GM21717 (cell line): ENCODE measurements around the gene SIMC1.
A peak's percentile ranks its signal among the peaks of the same experiment; 100 is the strongest.
"Not testable (repeated sequence)": the region's sequence is repeated elsewhere in the genome, so short reads cannot be mapped to it uniquely, and the experiment has no call there.

Experiments used
- ATAC-seq: cut with Tn5 transposase; IDR thresholded peaks from one replicate; pipeline ENCODE4 v1.9.1; 2021; ENCODE audit warnings: mild to moderate bottlenecking, moderate library complexity; ENCODE audit not compliant: unreplicated experiment

Gene SIMC1

DNA sequence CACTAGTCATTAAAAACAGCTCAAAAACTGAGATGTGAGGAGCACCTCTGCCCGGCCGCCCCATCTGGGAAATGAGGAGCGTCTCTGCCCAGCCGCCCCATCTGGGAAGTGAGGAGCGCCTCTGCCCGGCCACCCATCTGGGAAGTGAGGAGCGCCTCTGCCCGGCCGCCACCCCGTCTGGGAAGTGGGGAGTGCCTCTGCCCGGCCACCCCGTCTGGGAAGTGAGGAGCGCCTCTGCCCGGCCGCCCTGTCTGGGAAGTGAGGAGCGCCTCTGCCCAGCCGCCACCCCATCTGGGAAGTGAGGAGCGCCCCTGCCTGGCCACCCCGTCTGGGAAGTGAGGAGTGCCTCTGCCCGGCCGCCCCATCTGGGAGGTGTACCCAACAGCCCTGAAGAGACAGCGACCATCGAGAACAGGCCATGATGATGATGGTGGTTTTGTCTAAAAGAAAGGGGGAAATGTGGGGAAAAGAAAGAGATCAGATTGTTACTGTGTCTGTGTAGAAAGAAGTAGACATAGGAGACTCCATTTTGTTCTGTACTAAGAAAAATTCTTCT lies 23.7 kb upstream of the SIMC1 start:
- ATAC-seq = not testable (repeated sequence)

- not testable (repeated sequence) for ATAC-seq
These were observed 21.8 kb upstream of the SIMC1 start for GRCh38 chr5:176216393-176216916.

DNA sequence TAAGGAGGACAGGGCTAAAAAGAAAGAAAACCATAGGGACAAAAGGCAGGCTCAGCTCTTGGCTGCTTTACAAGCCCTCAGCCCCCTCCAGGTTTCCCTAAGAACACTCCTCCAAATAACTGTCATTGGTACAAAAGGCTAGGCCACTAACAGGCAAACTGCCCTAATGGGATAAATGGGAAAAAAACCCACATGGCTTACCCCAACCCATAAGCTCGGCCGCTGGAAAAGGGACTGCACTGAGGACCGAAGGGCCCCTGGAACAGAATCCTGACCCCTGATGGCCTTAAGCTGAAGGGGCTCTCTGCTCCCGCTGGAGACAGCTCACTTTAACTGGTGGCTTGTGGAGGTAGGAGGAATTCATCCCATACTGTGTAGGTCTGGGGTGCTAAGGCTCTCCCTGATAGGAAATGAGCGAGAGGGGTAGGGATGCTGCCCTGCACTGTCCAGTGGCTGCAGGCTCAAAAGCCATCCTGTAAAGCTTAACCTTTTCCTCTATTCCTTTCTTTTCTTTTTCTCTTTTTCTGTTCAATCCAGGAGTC lies 21.0 kb upstream of the SIMC1 start:
- ATAC-seq = not testable (repeated sequence)

DNA sequence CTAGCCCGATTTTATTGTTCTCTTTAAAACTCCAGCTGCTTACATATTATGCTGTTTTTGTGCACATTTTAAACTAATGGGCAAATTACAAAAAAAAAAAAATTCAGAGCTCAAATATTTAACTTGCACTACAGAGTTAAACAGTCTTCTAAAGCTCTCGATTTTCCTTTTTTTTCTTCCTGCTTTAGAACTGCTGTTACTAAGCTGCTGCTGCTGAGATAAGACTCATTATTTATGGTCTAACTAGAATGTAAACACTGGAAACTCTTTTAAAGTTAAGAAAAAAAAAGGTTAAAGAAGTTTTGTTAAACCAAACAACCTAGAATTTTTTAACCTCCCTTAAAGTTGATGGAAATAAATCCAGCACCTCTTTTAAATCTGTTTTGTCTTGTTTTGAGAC lies 20.5 kb upstream of the SIMC1 start:
- ATAC-seq = not testable (repeated sequence)

DNA sequence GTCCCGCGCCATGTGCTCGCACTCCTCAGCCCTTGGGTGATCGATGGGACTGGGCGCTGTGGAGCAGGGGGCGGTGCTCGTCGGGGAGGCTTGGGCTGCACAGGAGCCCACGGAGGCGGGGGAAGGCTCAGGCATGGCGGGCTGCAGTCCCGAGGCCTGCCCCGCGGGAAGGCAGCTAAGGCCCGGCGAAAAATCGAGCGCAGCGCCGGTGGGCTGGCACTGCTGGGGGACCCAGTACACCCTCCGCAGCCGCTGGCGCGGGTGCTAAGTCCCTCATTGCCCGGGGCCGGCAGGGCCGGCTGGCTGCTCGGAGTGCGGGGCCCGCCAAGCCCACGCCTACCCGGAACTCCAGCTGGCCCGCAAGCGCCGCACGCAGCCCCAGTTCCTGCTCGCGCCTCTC lies 16.2 kb upstream of the SIMC1 start:
- not testable (repeated sequence) for ATAC-seq

DNA sequence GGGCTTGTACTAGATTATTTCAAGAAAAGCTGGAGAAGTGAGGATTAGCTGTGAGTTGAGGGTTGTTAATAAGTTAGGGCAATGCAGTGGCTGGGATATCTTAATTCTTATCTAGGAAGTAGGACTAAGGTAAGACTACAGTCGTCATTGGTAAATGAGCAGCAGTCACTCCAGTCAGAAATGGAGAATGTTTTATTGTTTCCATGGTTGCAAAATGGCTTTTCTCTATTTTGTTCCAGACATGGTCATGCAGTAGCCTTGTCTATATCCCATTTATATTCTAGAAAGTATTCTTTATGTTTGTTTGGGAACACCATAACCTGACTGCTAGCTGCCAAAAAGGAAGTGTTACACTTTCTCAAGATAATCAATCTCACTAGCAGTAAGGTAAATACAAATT lies 9.9 kb upstream of the SIMC1 start:
- not testable (repeated sequence) for ATAC-seq

- ATAC-seq = not testable (repeated sequence)
These were observed 5.0 kb upstream of the SIMC1 start for GRCh38 chr5:176233253-176233652.

DNA sequence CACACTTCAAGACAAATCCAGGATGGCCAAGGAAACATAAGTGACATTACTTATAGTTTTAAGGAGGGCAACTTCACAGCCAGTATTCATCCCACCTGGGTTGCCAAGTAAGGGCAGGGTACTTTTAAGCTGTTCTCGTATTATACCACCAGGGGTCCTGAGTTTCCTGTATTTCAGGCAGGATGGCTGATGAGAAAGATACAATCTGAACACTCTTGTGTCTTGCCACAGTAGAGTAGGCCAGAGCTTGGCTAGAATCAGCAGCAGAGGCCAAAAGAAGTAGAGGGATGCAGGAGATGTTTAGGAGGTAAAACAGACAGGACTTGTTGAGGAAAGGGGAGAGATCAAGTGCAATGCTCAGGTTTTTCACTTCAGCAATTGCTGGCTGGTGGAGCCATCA lies 3.1 kb upstream of the SIMC1 start:
- peak; percentile 46 for ATAC-seq

GRCh38 chr5:176238645-176239283 lies 540 bp downstream of the SIMC1 start:
- peak; percentile 35 for ATAC-seq

DNA sequence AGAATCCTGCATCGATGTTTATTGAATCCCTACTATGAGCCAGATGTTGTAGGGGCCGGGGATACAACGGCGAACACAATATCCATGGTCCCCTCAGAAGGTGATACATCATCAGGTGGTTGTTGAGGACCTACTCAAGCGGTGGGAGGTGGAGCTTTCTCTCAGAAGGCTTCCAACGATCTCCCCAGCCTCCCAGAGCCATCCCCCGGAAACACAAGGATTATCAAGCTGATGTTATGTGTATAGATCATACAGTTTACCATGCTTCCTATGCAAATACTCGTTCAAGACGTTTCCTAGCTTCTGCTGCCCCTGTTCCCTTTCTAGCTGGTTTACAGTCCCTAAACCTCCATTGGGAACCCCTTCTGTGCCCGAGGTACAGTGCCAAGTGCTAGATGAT lies 1.1 kb downstream of the SIMC1 start:
- ATAC-seq = not testable (repeated sequence)

GRCh38 chr5:176244318-176244717 lies 6.1 kb downstream of the SIMC1 start:
- not testable (repeated sequence) for ATAC-seq

- ATAC-seq = not testable (repeated sequence)
These were observed 6.8 kb downstream of the SIMC1 start for GRCh38 chr5:176245074-176245473.

- ATAC-seq = not testable (repeated sequence)
These were observed 7.3 kb downstream of the SIMC1 start for GRCh38 chr5:176245489-176245888.

DNA sequence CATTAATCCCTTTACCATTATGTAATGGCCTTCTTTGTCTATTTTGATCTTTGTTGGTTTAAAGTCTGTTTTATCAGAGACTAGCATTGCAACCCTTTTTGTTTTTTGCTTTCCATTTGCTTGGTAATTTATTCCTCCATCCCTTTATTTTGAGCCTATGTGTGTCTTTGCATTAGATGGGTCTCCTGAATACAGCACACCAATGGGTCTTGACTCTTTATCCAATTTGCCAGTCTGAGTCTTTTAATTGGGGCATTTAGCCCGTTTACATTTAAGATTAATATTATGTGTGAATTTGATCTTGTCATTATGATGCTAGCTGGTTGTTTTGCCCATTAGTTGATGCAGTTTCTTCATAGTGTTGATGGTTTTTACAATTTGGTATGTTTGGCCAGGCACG lies 12.5 kb downstream of the SIMC1 start:
- not testable (repeated sequence) for ATAC-seq

GRCh38 chr5:176252171-176252570 lies 13.9 kb downstream of the SIMC1 start:
- not testable (repeated sequence) for ATAC-seq

DNA sequence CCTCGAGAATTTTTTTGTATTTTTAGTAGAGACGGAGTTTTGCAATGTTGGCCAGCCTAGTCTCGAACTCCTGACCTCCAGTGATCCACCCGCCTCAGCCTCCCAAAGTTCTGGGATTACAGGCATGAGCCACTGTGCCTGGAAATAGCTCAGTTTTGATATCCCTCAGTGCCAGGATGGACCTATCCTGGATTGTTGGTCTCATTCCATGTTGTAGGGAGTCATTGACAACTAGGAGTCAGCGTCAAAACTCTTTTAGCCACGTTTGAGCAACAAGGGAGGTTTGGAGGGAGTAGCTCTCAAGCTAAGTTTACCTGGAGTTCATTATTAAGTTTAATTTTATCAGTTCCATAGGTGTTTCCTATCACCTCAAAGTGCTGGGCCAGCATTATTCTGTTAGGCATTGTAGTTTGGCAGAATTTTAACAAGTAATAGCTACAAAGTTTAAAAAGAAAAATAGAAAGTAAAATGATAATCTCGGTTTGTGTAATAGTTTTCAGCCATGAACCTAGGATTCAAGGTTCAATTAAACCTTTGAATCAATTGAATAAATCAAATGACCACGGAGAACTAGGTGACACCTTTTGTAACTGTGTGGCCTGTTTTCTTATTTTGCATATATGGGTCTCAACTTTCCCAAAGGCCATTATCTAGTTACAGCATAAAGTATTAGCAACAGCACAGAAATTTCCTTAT lies 15.3 kb downstream of the SIMC1 start:
- ATAC-seq = not testable (repeated sequence)

DNA sequence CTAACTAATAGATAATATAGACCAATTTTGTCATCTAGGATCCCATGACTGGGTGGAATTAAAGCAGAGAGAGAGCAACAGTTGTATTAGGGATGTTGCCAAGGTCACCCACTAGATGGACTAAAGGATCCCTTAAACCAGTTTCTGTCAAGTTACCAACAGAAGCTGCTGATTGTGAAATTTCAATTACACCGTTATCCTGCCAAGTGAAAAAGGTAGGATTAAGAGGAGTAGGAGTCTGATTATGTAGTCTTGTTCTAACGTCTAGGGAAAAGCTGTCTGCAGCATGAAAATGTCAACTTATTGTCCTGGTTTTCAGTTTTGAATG lies 15.8 kb downstream of the SIMC1 start:
- not testable (repeated sequence) for ATAC-seq

- ATAC-seq = not testable (repeated sequence)
These were observed 19.8 kb downstream of the SIMC1 start for GRCh38 chr5:176257871-176258505.

- ATAC-seq = not testable (repeated sequence)
These were observed 22.5 kb downstream of the SIMC1 start for GRCh38 chr5:176260682-176261081.

- ATAC-seq = not testable (repeated sequence)
These were observed 28.2 kb downstream of the SIMC1 start for GRCh38 chr5:176266448-176266847.

GRCh38 chr5:176289018-176289417 lies 50.8 kb downstream of the SIMC1 start:
- not testable (repeated sequence) for ATAC-seq
